Measurements from ENCODE around the gene MASP2. TPM values are rescaled to one million over a fixed set of nuclear protein-coding genes. Genes with fewer than 3 reads are reported as not detected.
A peak's percentile ranks its signal among the peaks of the same experiment; 100 is the strongest.
"Not testable (repeated sequence)": the region's sequence is repeated elsewhere in the genome, so short reads cannot be mapped to it uniquely, and the experiment has no call there.

Gene MASP2
- polyA plus RNA-seq, 1 of the 3 experiments (the other 2 are of a cell fraction) = not detected

DNA sequence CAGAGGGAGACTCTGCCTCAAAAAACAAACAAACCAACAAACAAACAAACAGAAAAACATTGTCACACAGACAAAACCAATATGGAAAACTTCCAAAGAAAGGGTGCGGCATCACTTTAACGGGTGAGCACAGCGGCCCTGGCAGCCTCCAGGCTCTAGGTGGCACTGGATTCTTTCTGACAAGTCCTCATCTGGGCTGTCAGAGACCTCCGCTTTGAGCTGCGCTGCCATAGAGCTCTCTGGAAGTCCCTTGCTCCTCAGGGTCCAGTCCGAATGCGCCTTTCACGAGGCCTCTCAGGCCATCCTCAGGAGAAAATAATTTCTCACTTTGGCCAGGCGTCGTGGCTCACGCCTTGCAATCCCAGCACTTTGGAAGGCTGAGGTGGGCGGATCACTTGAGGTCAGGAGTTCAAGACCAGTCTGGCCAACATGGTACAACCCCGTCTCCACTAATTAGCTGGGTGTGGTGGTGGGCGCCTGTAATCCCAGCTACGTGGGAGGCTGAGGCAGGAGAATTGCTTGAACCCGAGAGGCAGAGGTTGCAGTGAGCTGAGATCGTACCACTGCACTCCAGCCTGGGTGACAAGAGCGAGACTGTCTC lies 17.0 kb upstream of the MASP2 start:
- H3K4me3 ChIP-seq (ENCODE audit: low read depth in 2 of 2, low read length in 1 of 2); H3K9me3 ChIP-seq; H3K9me2 ChIP-seq; H3K27ac ChIP-seq (ENCODE audit: low read depth in 2 of 2, low read length in 1 of 2); H3K4me2 ChIP-seq; H2AFZ ChIP-seq (ENCODE audit: low read depth); H3K9ac ChIP-seq; H3K4me1 ChIP-seq (ENCODE audit: control insufficient read depth in 1 of 2, insufficient read depth in 2 of 2, low read depth in 1 of 2, low read length in 1 of 2); H3K27me3 ChIP-seq (ENCODE audit: insufficient read depth); H4K20me1 ChIP-seq (ENCODE audit: insufficient read depth); POLR2A ChIA-PET: not testable (repeated sequence)
- CTCF ChIA-PET = interaction anchor here (0.6 to 5.3 kb wide), 6 partner anchors 9 to 187 kb away, joined by 3 to 49 read pairs (median 4); no protein-coding TSS in a partner anchor
- H3K36me3 ChIP-seq (replicated peaks in 1 of 2; ENCODE audit: control insufficient read depth in 1 of 2, insufficient read depth in 2 of 2, low read length in 1 of 2) = peaks cover 35 to 37% of the 10 kb centered on the region in 2 experiments
- H3F3A ChIP-seq (replicated peaks; ENCODE audit: insufficient read depth) = peaks cover 14% of the 10 kb centered on the region
- peak; percentile 61 for DNase-seq
- H3K79me2 ChIP-seq (ENCODE audit: insufficient read depth) = peaks cover 18% of the 10 kb centered on the region
- 90% methylated on average over 18 of the region's 18 CpGs for WGBS (ENCODE audit: low lambda C conversion rate)
- TF ChIP-seq RAD21 (IDR thresholded peaks at IDR 0.05; ENCODE audit: low read length) = peak; percentile 35; the same call in 1 of the 2 replicates
- TF ChIP-seq, protein P1, sequence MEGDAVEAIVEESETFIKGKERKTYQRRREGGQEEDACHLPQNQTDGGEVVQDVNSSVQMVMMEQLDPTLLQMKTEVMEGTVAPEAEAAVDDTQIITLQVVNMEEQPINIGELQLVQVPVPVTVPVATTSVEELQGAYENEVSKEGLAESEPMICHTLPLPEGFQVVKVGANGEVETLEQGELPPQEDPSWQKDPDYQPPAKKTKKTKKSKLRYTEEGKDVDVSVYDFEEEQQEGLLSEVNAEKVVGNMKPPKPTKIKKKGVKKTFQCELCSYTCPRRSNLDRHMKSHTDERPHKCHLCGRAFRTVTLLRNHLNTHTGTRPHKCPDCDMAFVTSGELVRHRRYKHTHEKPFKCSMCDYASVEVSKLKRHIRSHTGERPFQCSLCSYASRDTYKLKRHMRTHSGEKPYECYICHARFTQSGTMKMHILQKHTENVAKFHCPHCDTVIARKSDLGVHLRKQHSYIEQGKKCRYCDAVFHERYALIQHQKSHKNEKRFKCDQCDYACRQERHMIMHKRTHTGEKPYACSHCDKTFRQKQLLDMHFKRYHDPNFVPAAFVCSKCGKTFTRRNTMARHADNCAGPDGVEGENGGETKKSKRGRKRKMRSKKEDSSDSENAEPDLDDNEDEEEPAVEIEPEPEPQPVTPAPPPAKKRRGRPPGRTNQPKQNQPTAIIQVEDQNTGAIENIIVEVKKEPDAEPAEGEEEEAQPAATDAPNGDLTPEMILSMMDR (IDR thresholded peaks at IDR 0.05) = peak; percentile 28; the same call in 1 of the 2 replicates

DNA sequence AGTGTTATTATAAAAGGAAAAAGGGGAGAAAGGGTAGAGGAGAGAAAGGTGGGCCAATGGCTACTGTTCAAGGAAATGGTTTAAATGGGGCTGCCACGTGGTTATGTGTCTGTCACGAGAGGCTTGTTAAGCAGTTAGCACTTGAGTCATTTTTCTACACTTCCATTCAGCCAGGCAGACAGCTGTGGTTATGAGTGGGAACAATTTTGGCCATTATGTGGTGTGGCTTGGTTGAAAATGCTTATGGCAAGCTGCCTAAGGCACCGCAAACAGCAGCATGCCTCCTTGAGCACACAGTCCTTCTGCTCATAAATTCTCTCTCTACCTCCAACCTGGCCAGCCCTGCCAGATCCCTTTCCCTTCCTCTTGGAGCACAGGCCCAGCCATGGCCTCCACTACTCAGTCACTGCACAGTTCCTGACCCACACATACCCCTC lies 15.9 kb upstream of the MASP2 start:
- Histone ChIP-seq H3K4me2 (no peak overlapping the region), H2AFZ (ENCODE audit: low read depth) (no peak overlapping the region), H3K9me3 (no peaks in the 10 kb centered on the region), H3K4me3 (ENCODE audit: low read depth in 2 of 2, low read length in 1 of 2) (no peak overlapping the region), H3K4me1 (ENCODE audit: control insufficient read depth in 1 of 2, insufficient read depth in 2 of 2, low read depth in 1 of 2, low read length in 1 of 2) (peaks cover 5 to 13% of the 10 kb centered on the region in 2 experiments; a peak in 3 of 4 replicates), H3K9ac (no peak overlapping the region), H3F3A (replicated peaks; ENCODE audit: insufficient read depth) (peaks cover 14% of the 10 kb centered on the region), H3K27me3 (ENCODE audit: insufficient read depth) (no peaks in the 10 kb centered on the region), H3K79me2 (ENCODE audit: insufficient read depth) (peaks cover 28% of the 10 kb centered on the region), H3K9me2 (no peaks in the 10 kb centered on the region), H4K20me1 (ENCODE audit: insufficient read depth) (no peaks in the 10 kb centered on the region), H3K27ac (ENCODE audit: low read depth in 2 of 2, low read length in 1 of 2) (no peak overlapping the region), H3K36me3 (replicated peaks in 1 of 2; ENCODE audit: control insufficient read depth in 1 of 2, insufficient read depth in 2 of 2, low read length in 1 of 2) (peaks cover 24 to 26% of the 10 kb centered on the region in 2 experiments)
- ChIA-PET CTCF (interaction anchor here (2.0 to 5.3 kb wide), 3 partner anchors 11 to 582 kb away, joined by 4 to 49 read pairs (median 9); no protein-coding TSS in a partner anchor), POLR2A (no interaction called here)
- TF ChIP-seq JUND (IDR thresholded peaks at IDR 0.05) = no peak
- TF ChIP-seq FOXM1 (IDR thresholded peaks at IDR 0.05; ENCODE audit: low read depth) = no peak
- no peak for TF ChIP-seq GATA2 (CRISPR knock-in tag; IDR thresholded peaks at IDR 0.05)
- 93% methylated on average over 3 of the region's 3 CpGs for WGBS (ENCODE audit: low lambda C conversion rate)
- no peak for DNase-seq

DNA sequence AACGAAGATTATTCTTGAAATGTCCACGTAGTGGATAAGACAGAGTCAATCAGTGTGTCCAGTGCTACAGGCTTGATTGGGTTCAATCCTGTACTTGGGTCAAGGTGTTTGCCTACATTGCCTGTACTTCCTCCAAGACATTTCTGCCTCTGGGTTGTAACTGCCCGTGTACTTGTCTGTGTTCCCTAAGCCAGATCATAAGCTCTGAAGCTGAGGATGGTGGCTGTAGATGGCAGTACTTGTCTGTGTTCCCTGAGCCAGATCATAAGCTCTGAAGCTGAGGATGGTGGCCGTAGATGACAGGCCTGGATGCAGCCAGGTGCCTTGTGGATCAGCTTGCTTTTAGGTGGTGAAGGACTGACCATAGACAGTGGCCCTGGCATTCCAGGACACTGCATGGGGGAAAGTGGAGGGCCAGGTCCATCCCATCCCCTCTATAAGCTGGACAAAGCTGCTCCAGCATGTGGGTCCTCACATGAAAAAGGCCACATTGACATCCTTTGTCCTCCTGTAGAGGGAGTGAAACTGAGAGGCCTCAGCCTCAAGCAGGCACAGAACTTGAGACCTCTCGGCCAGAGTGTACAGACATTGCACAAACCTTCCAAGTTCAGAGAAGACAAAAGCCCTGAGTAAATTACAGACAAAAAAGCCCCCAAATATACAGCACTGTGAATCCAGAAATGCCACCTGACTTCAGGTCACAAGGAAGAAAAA lies 14.8 kb upstream of the MASP2 start:
- CTCF ChIA-PET = interaction anchor here (0.6 to 5.3 kb wide), 4 partner anchors 9 to 584 kb away, joined by 3 to 49 read pairs (median 9); no protein-coding TSS in a partner anchor
- 90% methylated on average over 5 of the region's 5 CpGs for whole genome bisulfite sequencing (ENCODE audit: low lambda C conversion rate)
- peaks cover 5 to 13% of the 10 kb centered on the region in 2 experiments; a peak in 3 of 4 replicates for H3K4me1 ChIP-seq (ENCODE audit: control insufficient read depth in 1 of 2, insufficient read depth in 2 of 2, low read depth in 1 of 2, low read length in 1 of 2)

More for the DNA sequence above, 14.8 kb upstream of the MASP2 start:
- no peak for DNase-seq
- H3K27ac ChIP-seq (ENCODE audit: low read depth in 2 of 2, low read length in 1 of 2) = no peak overlapping the region
- peaks cover 31% of the 10 kb centered on the region for H3K79me2 ChIP-seq (ENCODE audit: insufficient read depth)
- no peaks in the 10 kb centered on the region for H3K9me2 ChIP-seq
- no peaks in the 10 kb centered on the region for H4K20me1 ChIP-seq (ENCODE audit: insufficient read depth)
- no peaks in the 10 kb centered on the region for H3K9me3 ChIP-seq
- TF ChIP-seq EZH2phosphoT487 (IDR thresholded peaks at IDR 0.05; ENCODE audit: borderline replicate concordance, low read depth) = no peak
- TF ChIP-seq TEAD4 (IDR thresholded peaks at IDR 0.05; ENCODE audit: borderline replicate concordance, insufficient read depth) = no peak
- TF ChIP-seq SIN3A (IDR thresholded peaks at IDR 0.05; ENCODE audit: borderline replicate concordance, low read depth, low read length) = no peak
- no peak for TF ChIP-seq FOXJ3 (CRISPR knock-in tag; IDR thresholded peaks at IDR 0.05)
- no peak for TF ChIP-seq MXI1 (IDR thresholded peaks at IDR 0.05; ENCODE audit: low read depth, low read length)
- no peak for TF ChIP-seq CHD2 (IDR thresholded peaks at IDR 0.05; ENCODE audit: low read length, partially characterized antibody)
- TF ChIP-seq, protein P2, sequence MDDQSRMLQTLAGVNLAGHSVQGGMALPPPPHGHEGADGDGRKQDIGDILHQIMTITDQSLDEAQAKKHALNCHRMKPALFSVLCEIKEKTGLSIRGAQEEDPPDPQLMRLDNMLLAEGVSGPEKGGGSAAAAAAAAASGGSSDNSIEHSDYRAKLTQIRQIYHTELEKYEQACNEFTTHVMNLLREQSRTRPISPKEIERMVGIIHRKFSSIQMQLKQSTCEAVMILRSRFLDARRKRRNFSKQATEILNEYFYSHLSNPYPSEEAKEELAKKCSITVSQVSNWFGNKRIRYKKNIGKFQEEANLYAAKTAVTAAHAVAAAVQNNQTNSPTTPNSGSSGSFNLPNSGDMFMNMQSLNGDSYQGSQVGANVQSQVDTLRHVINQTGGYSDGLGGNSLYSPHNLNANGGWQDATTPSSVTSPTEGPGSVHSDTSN (IDR thresholded peaks at IDR 0.05) = no peak
- TF ChIP-seq POLR2AphosphoS5 (IDR thresholded peaks at IDR 0.05; ENCODE audit: low read depth, low read length) = no peak
- TF ChIP-seq YY1 (IDR thresholded peaks at IDR 0.05; ENCODE audit: low read depth) = no peak
- TF ChIP-seq, protein P3, sequence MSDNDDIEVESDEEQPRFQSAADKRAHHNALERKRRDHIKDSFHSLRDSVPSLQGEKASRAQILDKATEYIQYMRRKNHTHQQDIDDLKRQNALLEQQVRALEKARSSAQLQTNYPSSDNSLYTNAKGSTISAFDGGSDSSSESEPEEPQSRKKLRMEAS (IDR thresholded peaks at IDR 0.05; ENCODE audit: low read depth) = no peak
- H2AFZ ChIP-seq (ENCODE audit: low read depth) = no peak overlapping the region
- H3K9ac ChIP-seq = no peak overlapping the region
- H3K4me3 ChIP-seq (ENCODE audit: low read depth in 2 of 2, low read length in 1 of 2) = no peak overlapping the region
- H3K4me2 ChIP-seq = peak overlapping the region; percentile 86; the same call in 1 of the 2 replicates
- peaks cover 14% of the 10 kb centered on the region for H3F3A ChIP-seq (replicated peaks; ENCODE audit: insufficient read depth)
- no peaks in the 10 kb centered on the region for H3K27me3 ChIP-seq (ENCODE audit: insufficient read depth)
- POLR2A ChIA-PET = no interaction called here
- H3K36me3 ChIP-seq (replicated peaks in 1 of 2; ENCODE audit: control insufficient read depth in 1 of 2, insufficient read depth in 2 of 2, low read length in 1 of 2) = peaks cover 22 to 23% of the 10 kb centered on the region in 2 experiments

All from SK-N-SH (cell line).